Pancreas (tissue), 10 donors: ENCODE measurements around the gene CUX1. TPM values are rescaled to one million over a fixed set of nuclear protein-coding genes. Genes with fewer than 3 reads are reported as not detected.
"Not testable (repeated sequence)": the region's sequence is repeated elsewhere in the genome, so short reads cannot be mapped to it uniquely, and the experiment has no call there.

ENCODE experiments used
- ATAC-seq, 4 donors: fragments of 200-7000 bp; cut with Tn5 transposase; one replicate each; pipeline versions ENCODE4 v1.8.0 to v1.9.1; 2020; ENCODE audit warnings: mild to moderate bottlenecking in 4 of 4, moderate library complexity in 4 of 4
- DNase-seq, 6 donors: peaks; one replicate each; pipeline ENCODE4 v3.0.0-alpha.2; 2020
- FAIRE-seq: peaks from 2 replicates; lab custom pipeline; 2012; peaks lifted over from hg19 to GRCh38; lab: Jason Lieb, UNC
- H3K27ac ChIP-seq, 4 donors: fragments of 200-600 bp; sonication (generic); 1 replicate in 3 of 4; 2 replicates in 1 of 4; pipeline versions ENCODE4 v1.5.0 to v1.8.0; 2020
- H3K27me3 ChIP-seq, 4 donors: fragments of 200-600 bp; one replicate each; pipeline ENCODE4 v1.8.0; 2021
- H3K36me3 ChIP-seq, 3 donors: fragments of 200-600 bp; sonication (generic) in 1 of 3; one replicate each; pipeline versions ENCODE4 v1.5.0 to v1.8.0; 2020 to 2021
- H3K4me1 ChIP-seq, 3 donors: fragments of 200-600 bp; one replicate each; pipeline ENCODE4 v1.8.0; 2021
- H3K4me3 ChIP-seq, 4 donors: fragments of 200-600 bp; sonication (generic) in 2 of 4; one replicate each; pipeline versions ENCODE4 v1.5.0 to v1.8.0; 2020 to 2021
- H3K9me3 ChIP-seq, 4 donors: fragments of 200-600 bp; one replicate each; pipeline ENCODE4 v1.8.0; 2021
- CTCF ChIP-seq, 4 donors: fragments of 200-600 bp; sonication (generic) in 3 of 4; IDR thresholded peaks; one replicate each; pipeline versions ENCODE4 v1.5.0 to v1.8.0; 2021; ENCODE audit warnings: antibody characterized with exemption in 4 of 4
- WGBS, 2 donors: extraction: QIAGEN DNeasy Blood & Tissue Kit; methylation state at CpG; one replicate each; pipeline ENCODE4 v1.1.7; 2013; 5-methylcytosine and 5-hydroxymethylcytosine counted together
- intact Hi-C, 3 donors: fragments of 100-400 bp; cut with DNase I; formaldehyde crosslinking; loops; one replicate each; pipeline versions ENCODE4 v1.11.1 to v1.14.2; 2022
- polyA plus RNA-seq, 2 donors: library from polyadenylated mRNA; stranded (reverse); fragments of 200-250 nt; gene quantifications; one replicate each; pipeline ENCODE4 v1.2.3, GENCODE V29; 2013
- total RNA-seq, 6 donors: library from RNA; stranded (reverse); fragmentation: NEBNext Ultra II Directional in 4 of 6; extraction: Animal tissue kit (Norgen Biotek cat#: 25700) in 4 of 6; gene quantifications; one replicate each; pipeline versions ENCODE4 v1.2.1 to v1.2.4, GENCODE V29; 2021 to 2023
- donor health status: healthy with polysubstance abuse.
- donor health status: DM: no; HTN: no; CAD: no; lungs with moderate emphysema.
- donor health status: DM: no; HTN: no; CAD: no.
- donor health status: control.
- donor health status: control.
- donor health status: Bipolar disorder and iron deficiency.
- donor health status: DM: yes; HTN: yes; CAD: no.
- donor health status: DM: no; HTN: no; CAD: no.
- donor health status: DM: no; HTN: no; CAD: no.
- donor health status: DM: yes; HTN: yes; CAD: no.

Gene CUX1
- total and polyA plus RNA-seq, 8 donors = 18.9 to 61.2 (median 45.1) TPM

DNA sequence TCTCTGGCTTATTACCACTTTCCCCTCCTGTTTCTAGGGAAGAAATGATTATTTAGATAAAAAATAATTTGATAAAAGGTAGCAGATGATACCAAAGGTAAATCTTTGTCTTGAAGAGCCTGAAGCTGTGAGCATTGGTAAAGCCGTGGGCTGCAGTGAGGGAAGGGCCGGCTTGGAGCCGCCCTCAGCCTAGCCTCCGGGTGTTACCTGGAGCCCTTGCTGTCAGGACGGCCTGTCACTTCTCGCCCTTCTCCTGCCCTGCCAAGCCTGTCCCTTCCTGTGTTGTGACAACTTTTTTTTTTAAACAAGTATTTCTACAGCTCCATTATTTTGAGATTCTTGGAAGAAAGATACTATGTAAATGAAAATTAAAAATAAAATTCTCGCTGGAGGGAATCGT lies 7.0 kb downstream of the CUX1 start:
- WGBS, 2 donors = 86 to 88% methylated on average over 8 of the region's 8 CpGs
- Histone ChIP-seq H3K36me3 (no peaks in the 10 kb centered on the region), H3K4me3 (no peak overlapping the region), H3K27ac (no peak overlapping the region), H3K9me3 (no peaks in the 10 kb centered on the region), H3K27me3 (no peaks in the 10 kb centered on the region), H3K4me1 (no peaks in the 10 kb centered on the region)
- ATAC-seq = no peak
- TF ChIP-seq CTCF (IDR thresholded peaks at IDR 0.05) = no peak
- DNase-seq = no peak
- FAIRE-seq = no peak
- intact Hi-C loops = no loop called here

- no peak for TF ChIP-seq CTCF (IDR thresholded peaks at IDR 0.05)
- H3K36me3 ChIP-seq = no peaks in the 10 kb centered on the region
- intact Hi-C loops = no loop called here
- FAIRE-seq = no peak
- no peak overlapping the region for H3K27ac ChIP-seq
- H3K9me3 ChIP-seq = no peaks in the 10 kb centered on the region
- H3K27me3 ChIP-seq = no peaks in the 10 kb centered on the region
- no peaks in the 10 kb centered on the region for H3K4me1 ChIP-seq
- no peak for DNase-seq
- no peak overlapping the region for H3K4me3 ChIP-seq
- whole genome bisulfite sequencing, 2 donors = 88 to 93% methylated on average over 14 to 15 of the region's 15 CpGs
- ATAC-seq = no peak
Observed at GRCh38 chr7:101826081-101826835, 8.8 kb downstream of the CUX1 start.

DNA sequence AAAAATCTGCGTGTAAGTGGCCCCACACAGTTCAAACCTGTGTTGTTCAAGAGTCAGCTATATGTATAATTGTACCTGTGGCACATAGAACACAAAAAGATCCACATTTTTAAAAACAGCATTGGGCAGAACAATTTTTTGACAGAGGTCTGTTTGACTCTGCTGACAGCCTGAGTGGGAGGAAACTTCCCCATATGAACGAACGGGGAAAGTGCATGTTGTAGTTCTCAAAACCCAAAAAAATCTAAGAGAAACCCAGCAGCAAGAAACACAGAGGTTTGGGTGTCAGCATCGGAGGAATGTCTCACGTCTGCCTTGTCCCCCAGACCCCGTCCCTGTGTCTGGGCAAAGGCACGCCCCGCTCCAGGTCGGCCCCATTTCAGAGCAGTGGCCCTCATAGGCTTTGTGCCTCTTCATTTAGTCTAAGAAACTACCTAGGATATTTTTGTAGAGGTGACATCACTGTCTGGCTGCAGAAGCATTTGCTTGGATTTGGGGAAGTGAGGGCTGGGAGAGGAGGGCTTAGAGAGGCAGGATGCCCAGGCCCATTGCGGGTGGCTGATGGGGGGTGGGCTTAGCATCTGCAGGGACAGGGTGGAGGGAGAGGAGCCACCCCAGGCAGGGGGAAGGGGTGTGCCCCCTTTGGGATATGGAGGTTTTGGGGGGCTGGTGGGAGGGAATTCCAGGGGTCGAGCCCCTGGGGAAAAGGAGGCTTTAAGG lies 11.0 kb downstream of the CUX1 start:
- 92 to 93% methylated on average over 11 of the region's 11 CpGs for WGBS, 2 donors
- TF ChIP-seq CTCF (IDR thresholded peaks at IDR 0.05) = no peak
- FAIRE-seq (no peak), ATAC-seq (peak in 1 of 4 donors; percentile 34), DNase-seq (no peak)
- no peaks in the 10 kb centered on the region for H3K27me3 ChIP-seq
- no peaks in the 10 kb centered on the region for H3K36me3 ChIP-seq
- intact Hi-C loops = no loop called here
- no peak overlapping the region for H3K4me3 ChIP-seq
- no peaks in the 10 kb centered on the region for H3K9me3 ChIP-seq
- H3K27ac ChIP-seq = no peak overlapping the region
- H3K4me1 ChIP-seq = no peaks in the 10 kb centered on the region

DNA sequence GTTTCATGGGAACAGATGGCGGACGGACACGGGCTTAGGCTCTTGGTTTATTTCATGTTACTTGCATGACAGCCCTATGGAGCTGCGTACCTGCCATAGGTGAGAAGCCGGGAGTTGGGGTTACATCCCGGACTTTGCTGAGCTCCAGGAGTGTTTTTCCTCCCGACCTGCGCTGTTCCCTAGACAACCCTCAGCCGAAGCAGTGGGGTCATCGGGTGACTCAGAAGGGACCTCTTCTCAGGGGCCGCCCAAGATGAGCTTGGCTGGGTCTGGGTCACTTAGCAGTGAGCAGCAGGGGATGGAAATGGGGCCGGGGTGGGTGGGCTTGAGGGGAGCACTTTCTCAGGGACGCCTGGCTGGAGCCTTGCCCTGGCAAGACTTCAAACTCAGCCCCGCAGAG lies 11.9 kb downstream of the CUX1 start:
- no peaks in the 10 kb centered on the region for H3K9me3 ChIP-seq
- DNase-seq = no peak
- no peaks in the 10 kb centered on the region for H3K27me3 ChIP-seq
- intact Hi-C loops = no loop called here
- H3K4me1 ChIP-seq = no peaks in the 10 kb centered on the region
- ATAC-seq = no peak
- H3K36me3 ChIP-seq = no peaks in the 10 kb centered on the region
- FAIRE-seq = no peak
- TF ChIP-seq CTCF (IDR thresholded peaks at IDR 0.05) = no peak
- H3K4me3 ChIP-seq = no peak overlapping the region
- H3K27ac ChIP-seq = no peak overlapping the region
- WGBS, 2 donors = 95 to 96% methylated on average over 14 of the region's 14 CpGs

- intact Hi-C loops = no loop called here
- no peaks in the 10 kb centered on the region for H3K9me3 ChIP-seq
- FAIRE-seq = no peak
- H3K4me3 ChIP-seq = no peak overlapping the region
- no peak for ATAC-seq
- H3K27ac ChIP-seq = no peak overlapping the region
- WGBS, 2 donors = 96 to 100% methylated on average over 8 of the region's 8 CpGs
- no peak for TF ChIP-seq CTCF (IDR thresholded peaks at IDR 0.05)
- H3K36me3 ChIP-seq = no peaks in the 10 kb centered on the region
- H3K4me1 ChIP-seq = no peaks in the 10 kb centered on the region
- DNase-seq = no peak
- no peaks in the 10 kb centered on the region for H3K27me3 ChIP-seq
Observed at GRCh38 chr7:101829821-101830220, 12.4 kb downstream of the CUX1 start.

DNA sequence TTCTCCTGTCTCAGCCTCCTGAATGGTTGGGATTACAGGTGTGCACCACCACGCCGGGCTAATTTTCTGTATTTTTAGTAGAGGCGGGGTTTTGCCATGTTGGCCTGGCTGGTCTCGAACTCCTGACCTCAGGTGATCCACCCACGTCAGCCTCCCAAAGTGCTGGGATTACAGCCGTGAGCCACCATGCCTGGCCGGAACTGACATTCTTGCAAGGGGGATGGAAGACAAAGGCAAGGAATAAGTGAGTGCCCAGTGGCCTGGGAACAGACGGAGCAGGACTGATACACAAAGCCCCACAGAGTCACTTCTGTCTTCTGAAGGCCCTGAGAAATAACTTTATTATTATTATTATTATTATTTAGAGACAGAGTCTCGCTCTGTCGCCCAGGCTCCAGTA lies 14.0 kb downstream of the CUX1 start:
- H3K4me3 ChIP-seq, ATAC-seq, H3K36me3 ChIP-seq, H3K27ac ChIP-seq, H3K27me3 ChIP-seq, H3K4me1 ChIP-seq, FAIRE-seq, H3K9me3 ChIP-seq, intact Hi-C loops, DNase-seq: not testable (repeated sequence)
- WGBS, 2 donors = 90 to 95% methylated on average over 10 of the region's 10 CpGs
